ENCODE results near the gene FAM210B. TPM values are rescaled to one million over a fixed set of nuclear protein-coding genes. Genes with fewer than 3 reads are reported as not detected.
"Not testable (repeated sequence)": the region's sequence is repeated elsewhere in the genome, so short reads cannot be mapped to it uniquely, and the experiment has no call there.

The FAM210B gene
- total and polyA plus RNA-seq, 8 donors: 11.3 to 42.6 (median 30.4) TPM

DNA sequence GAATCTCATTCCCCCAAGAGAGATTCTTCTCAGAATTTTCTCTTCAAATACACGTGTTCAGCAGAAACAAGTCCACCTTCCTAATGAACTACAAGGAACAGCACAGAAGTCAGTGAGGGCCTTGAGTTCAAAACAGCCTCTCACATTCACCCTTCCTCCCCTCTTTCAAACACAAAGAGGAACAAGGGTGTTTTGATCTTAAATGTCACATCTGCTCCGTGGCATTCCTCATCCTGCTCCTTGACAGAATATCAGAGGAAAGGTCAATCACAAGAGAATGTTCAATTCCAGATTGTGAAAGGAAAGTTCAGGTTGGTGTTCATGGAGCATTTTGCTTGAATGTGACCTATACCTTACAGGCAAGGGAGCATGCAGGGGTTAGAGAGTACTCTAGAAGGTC is 35.6 kb upstream of the FAM210B start:
- 24 to 46% (median 34%) methylated on average over 2 of the region's 2 CpGs for WGBS, 5 donors
- TF ChIP-seq, protein P1, sequence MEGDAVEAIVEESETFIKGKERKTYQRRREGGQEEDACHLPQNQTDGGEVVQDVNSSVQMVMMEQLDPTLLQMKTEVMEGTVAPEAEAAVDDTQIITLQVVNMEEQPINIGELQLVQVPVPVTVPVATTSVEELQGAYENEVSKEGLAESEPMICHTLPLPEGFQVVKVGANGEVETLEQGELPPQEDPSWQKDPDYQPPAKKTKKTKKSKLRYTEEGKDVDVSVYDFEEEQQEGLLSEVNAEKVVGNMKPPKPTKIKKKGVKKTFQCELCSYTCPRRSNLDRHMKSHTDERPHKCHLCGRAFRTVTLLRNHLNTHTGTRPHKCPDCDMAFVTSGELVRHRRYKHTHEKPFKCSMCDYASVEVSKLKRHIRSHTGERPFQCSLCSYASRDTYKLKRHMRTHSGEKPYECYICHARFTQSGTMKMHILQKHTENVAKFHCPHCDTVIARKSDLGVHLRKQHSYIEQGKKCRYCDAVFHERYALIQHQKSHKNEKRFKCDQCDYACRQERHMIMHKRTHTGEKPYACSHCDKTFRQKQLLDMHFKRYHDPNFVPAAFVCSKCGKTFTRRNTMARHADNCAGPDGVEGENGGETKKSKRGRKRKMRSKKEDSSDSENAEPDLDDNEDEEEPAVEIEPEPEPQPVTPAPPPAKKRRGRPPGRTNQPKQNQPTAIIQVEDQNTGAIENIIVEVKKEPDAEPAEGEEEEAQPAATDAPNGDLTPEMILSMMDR (IDR thresholded peaks at IDR 0.05): no peak
- intact Hi-C loops (cut with DNase I; ENCODE audit: low total_unique reads): no loop called here
- no peaks in the 10 kb centered on the region for H3K4me1 ChIP-seq
- no peak overlapping the region for H3K27ac ChIP-seq
- no peaks in the 10 kb centered on the region for H3K9me3 ChIP-seq
- no peaks in the 10 kb centered on the region for H3K36me3 ChIP-seq
- H3K27me3 ChIP-seq: peaks cover 0 to 11% (median 0%) of the 10 kb centered on the region in 3 donors
- H3K4me3 ChIP-seq: no peak overlapping the region
- DNase-seq: no peak

DNA sequence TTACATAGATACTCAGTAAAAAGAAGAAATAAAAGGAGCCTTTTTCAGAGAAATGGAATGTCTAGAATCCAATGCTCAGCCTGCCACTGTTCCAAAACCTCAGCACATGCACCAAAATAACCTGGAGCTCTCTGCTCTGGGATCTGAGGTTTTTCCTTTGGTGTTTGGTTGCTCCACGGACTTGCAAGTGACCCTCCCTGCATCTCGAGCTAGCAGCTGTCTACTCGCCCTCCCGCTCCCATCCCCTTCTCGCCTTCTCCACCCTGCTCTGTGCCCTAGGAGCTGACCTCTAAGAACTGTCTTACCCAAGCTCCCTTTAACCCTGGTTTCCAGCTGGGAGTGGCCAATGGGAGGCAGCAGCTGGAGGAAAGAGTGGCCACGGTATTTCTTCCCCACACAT is 35.1 kb upstream of the FAM210B start:
- WGBS, 5 donors: 51 to 61% (median 55%) methylated on average over 6 of the region's 6 CpGs

DNA sequence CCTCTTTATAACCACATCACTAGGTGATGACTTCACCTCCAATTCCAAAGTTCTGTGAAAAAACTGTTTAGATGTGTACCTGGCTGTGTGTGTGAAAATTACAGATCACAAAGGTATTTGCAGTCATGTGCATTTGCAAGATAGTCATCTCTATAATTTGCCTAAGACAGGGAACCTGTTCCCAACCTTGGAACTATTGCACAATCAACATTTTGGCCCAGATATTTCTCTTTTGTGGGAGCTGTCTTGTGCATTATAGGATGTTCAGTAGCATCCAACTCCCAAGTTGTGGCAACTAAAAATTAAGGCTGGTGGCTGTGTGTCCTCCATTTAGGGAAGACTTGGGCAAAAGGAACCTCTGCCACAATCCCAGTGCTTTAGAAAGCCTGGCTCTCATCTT is 34.0 kb upstream of the FAM210B start:
- DNase-seq: no peak
- H3K4me1 ChIP-seq: no peaks in the 10 kb centered on the region
- H3K4me3 ChIP-seq: no peak overlapping the region
- no peak overlapping the region for H3K27ac ChIP-seq
- H3K9me3 ChIP-seq: no peaks in the 10 kb centered on the region
- intact Hi-C loops (cut with DNase I; ENCODE audit: low total_unique reads): no loop called here
- H3K27me3 ChIP-seq: peaks cover 0 to 11% (median 0%) of the 10 kb centered on the region in 3 donors
- H3K36me3 ChIP-seq: no peaks in the 10 kb centered on the region
- TF ChIP-seq, protein P1 (IDR thresholded peaks at IDR 0.05): no peak
- no peak for TF ChIP-seq POLR2A (IDR thresholded peaks at IDR 0.05)
- no peak for TF ChIP-seq POLR2AphosphoS5 (IDR thresholded peaks at IDR 0.05)
- TF ChIP-seq EP300 (IDR thresholded peaks at IDR 0.05): no peak

More for the DNA sequence above, 35.1 kb upstream of the FAM210B start:
- Histone ChIP-seq H3K27me3 (peaks cover 0 to 11% (median 0%) of the 10 kb centered on the region in 3 donors), H3K9me3 (no peaks in the 10 kb centered on the region), H3K36me3 (no peaks in the 10 kb centered on the region), H3K27ac (no peak overlapping the region), H3K4me3 (no peak overlapping the region), H3K4me1 (no peaks in the 10 kb centered on the region)
- no peak for DNase-seq
- intact Hi-C loops (cut with DNase I; ENCODE audit: low total_unique reads): no loop called here
- TF ChIP-seq EP300 (IDR thresholded peaks at IDR 0.05): no peak
- no peak for TF ChIP-seq POLR2AphosphoS5 (IDR thresholded peaks at IDR 0.05)
- TF ChIP-seq POLR2A (IDR thresholded peaks at IDR 0.05): no peak
- TF ChIP-seq, protein P1 (IDR thresholded peaks at IDR 0.05): no peak

DNA sequence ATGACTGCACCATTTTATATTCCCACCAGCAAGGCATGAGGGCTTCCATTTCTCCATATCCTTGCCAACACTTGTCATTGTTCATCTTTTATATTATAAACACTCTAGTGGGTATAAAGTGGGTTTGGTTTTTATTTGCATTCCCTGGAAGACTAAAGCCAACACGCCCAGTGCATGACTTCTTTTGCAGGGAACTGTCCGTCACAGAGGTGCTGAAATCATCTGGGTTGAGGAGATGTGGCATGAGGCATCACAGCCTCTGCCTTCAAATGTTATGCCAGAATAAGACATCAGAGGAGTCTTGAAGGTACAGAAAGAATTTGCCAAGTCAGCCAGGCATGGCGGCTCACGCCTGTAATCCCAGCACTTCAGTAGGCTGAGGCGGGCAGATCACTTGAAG is 29.9 kb upstream of the FAM210B start:
- 36 to 54% (median 44%) methylated on average over 5 of the region's 5 CpGs for WGBS, 5 donors
- no peak for TF ChIP-seq POLR2A (IDR thresholded peaks at IDR 0.05)
- no peak for TF ChIP-seq POLR2AphosphoS5 (IDR thresholded peaks at IDR 0.05)
- TF ChIP-seq, protein P1 (IDR thresholded peaks at IDR 0.05): no peak
- TF ChIP-seq EP300 (IDR thresholded peaks at IDR 0.05): no peak
- DNase-seq: peak in 1 of 2 donors; percentile 65
- Histone ChIP-seq H3K36me3 (no peaks in the 10 kb centered on the region), H3K4me1 (no peaks in the 10 kb centered on the region), H3K27me3 (peaks cover 0 to 11% (median 0%) of the 10 kb centered on the region in 3 donors), H3K9me3 (no peaks in the 10 kb centered on the region), H3K4me3 (no peak overlapping the region), H3K27ac (no peak overlapping the region)
- intact Hi-C loops (cut with DNase I; ENCODE audit: low total_unique reads): no loop called here

DNA sequence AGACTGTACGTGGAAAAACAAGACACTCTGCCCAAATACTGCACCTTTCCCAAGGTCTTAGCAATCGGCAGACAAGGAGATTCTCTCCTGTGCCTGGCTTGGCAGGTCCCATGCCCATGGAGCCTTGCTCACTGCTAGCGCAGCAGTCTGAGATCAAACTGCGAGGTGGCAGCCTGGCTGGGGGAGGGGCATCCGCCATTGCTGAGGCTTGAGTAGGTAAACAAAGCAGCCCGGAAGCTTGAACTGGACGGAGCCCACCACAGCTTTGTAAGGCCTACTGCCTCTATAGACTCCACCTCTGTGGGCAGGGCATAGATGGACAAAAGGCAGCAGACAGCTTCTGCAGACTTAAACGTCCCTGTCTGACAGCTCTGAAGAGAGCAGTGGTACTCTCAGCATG is 22.1 kb upstream of the FAM210B start:
- H3K4me1 ChIP-seq; H3K27ac ChIP-seq; intact Hi-C loops (cut with DNase I; ENCODE audit: low total_unique reads); H3K36me3 ChIP-seq; H3K9me3 ChIP-seq; H3K27me3 ChIP-seq; DNase-seq; H3K4me3 ChIP-seq: not testable (repeated sequence)
- 52 to 75% (median 67%) methylated on average over 8 of the region's 8 CpGs for WGBS, 5 donors

Measured in stomach (tissue), 9 donors.